Superior temporal gyrus (tissue), 1 donor: Measurements from ENCODE around the gene ARNT2.
"Not testable (repeated sequence)": the region's sequence is repeated elsewhere in the genome, so short reads cannot be mapped to it uniquely, and the experiment has no call there.

Source experiments
- DNase-seq: peaks from one replicate; pipeline ENCODE4 v3.0.0-alpha.2; 2016; ENCODE audit errors: extremely low spot score

Gene ARNT2

DNA sequence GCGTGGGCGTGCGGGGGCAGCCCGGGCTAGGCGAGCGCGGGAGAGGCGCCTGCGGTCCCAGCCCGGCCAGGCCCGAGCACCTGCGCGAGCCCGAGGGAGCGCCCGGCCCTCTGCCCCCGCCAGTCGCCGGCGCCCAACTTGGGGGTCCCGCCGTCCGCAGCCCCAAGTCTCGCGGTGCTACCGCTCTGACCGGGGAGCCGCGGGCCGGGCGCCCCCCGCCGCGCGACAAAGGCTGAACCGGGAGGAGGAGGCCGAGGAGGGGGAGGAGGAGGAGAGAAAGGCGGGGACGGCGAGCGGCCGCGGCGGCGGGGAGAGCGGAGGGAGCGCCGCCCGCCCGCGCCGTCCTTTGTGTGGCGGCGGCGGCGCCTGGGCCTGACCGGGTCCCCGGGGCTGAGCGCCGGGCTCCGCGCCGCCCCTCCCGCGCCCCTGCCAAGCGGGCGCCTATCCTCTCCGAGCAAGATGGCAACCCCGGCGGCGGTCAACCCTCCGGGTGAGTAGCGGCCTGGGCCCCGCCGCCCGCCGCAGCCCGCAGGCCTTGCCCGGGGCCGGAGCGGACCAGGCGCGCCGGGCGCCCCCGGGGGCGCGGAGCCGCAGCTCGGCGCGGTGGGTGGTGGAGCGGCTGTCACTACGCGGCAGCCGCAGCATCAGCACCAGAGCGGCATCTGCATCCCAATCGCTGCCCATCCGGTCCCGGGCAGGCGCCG lies at the start of gene ARNT2:
TSS of gene ARNT2 (plus strand) at position 326 of the 704 bp plus-strand sequence. CDS start at position 460, 134 bp downstream.
- peak; percentile 64 for DNase-seq

DNA sequence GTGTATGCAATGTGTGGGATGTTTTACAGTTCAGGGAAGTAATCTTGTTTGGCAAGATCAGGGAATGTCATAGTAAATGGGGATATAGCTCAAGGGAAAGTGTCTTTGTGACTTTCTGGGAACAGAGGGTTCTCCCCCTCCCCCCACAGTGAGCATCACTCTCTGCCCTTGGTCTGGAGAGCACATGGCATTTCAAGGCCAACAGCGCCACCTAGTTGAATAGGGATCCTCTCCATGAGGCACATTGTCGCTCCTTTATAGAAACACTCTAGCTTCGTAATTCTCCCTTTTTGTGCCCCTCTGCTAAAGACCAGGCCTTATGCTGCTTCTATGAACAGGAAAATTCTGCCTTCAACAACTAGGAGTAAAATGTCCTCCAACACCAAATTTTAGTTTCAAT lies 37.1 kb upstream of the ARNT2 start:
- no peak for DNase-seq

DNA sequence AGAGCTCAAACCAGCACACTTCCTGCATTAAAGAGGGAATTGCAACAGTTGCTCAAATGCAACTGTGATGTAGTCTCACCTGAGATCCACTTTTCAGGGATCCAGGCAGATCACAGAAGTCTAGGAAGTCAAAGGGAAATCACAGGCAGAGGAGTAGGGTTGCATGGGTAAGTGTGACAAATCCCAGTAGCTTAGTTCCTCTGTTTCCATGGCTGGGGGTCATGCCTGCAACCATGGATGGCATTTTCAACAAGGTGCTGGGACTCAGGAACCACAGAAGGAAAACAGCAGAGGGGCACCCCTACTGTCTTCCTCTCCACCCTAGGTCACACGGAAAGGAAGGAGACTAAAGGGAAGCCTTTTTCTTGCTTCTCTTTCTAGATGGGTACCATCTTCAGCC lies 36.5 kb upstream of the ARNT2 start:
- DNase-seq: no peak

DNA sequence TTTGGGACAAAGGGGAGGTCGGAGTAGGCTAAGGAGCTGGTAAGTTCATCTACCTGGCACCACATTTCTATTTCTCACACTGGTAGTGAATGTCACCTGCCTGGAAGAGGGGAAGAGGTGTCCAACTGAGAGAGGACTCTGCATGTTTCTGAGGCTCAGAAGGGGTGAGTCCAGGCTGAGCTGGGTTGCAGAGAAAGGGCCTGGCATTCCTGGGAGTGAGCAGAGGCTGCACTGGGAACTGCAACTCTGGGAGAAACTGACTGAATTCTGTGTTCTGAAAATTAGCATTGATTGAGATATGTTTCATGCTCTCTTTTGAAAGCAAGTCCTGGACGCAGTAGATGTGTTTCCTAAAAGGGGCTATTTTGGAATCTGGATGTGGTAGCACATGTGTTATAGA lies 32.3 kb upstream of the ARNT2 start:
- no peak for DNase-seq

DNA sequence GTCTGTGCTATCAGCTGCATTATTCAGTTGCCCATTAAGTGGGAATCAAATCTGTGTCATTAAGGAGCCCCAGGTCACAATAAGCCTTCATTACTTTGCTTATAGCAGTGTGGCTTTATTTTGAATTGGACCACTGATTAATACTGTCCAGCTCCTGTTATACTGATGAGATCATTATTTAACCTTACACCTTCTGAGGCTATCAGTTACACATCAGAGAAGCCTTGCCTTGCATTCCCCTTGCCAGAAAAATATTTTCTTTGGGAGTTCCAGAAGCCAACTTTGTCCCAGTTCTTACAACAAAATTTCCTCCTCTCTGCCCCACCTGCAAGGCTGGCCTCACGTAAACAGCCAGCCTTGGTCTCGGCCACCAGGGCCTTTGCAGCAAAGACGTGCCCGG lies 29.7 kb upstream of the ARNT2 start:
- DNase-seq: no peak

DNA sequence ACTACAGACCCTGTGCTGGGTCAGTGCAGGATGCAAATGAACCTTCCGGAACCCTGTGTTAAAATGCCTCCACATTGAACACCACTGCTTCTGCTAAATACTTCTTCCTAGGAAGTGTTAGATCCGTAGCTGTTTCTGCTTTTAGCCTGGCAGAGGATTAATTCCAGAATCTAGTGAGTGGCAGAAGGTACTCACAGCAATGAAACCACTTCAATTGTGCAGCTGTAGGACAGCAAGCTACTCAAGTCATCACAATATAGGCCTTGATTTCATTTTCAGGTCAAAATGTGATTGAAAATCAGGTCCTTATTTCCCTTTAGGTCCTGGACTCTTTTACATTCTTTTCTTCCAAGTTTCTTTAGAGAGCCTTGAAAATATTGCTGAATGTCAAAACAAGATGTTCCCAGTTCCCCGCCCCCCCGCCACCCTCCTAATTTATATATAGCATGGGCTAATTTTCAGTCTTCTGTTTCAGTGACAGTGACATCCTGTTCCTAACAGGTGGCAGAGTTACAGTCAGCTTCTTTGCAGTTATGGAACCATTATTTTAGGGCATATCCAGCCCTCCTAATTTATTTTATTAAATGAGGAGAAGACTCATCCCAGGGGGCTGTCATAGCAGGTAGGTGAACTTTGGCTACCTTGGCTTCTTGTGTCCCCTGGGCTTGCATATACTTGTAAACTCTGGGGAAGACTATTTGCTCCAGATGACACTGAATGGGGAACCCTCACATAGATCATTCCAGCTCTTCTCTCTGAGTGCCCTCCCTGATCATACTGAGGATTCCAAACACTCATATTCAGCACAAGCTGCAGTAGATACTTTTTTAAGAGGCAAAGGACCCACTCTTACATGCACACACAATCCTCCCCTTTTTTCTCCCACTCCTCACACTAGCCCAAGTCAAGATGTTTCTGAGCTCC lies 28.0 kb upstream of the ARNT2 start:
- peak; percentile 33 for DNase-seq

DNA sequence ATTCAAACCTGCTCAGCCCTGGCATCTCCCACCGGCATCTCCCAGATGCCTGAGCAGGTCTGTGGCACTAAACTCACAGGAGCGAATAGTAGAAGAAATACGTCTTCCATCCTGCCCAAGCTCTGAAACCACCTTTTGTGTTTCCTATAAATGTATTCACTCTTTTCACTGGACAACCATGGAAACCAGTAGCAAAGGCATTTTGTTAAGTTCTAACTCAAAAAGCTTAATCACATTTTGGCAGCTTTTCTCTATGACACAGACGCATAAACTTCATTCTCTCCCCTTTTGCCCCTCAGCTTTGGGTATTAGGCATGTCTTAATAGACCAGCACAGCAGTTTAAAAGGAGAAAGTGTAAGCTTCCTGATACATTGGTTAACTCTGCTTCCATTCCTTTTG lies 24.5 kb upstream of the ARNT2 start:
- DNase-seq: no peak

DNA sequence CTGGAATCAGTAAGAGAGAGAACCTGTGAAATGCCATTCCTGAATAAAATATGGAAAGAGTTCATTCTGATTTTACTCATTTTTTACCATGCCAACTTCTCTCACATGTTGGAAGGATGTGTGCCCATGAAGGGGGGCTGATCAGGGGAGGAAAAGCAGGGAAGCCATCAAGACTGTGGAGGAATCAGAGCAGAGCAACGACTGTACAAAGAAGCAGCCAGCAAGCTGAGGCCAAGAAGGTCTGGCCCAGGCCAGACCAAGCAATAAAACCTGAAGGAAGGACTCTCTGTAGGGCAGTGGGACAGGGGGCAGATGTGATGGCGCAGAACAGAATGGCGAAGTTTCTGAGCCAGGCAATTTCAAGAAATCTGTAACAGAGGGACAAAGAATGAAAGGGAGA lies 24.0 kb upstream of the ARNT2 start:
- DNase-seq: no peak

DNA sequence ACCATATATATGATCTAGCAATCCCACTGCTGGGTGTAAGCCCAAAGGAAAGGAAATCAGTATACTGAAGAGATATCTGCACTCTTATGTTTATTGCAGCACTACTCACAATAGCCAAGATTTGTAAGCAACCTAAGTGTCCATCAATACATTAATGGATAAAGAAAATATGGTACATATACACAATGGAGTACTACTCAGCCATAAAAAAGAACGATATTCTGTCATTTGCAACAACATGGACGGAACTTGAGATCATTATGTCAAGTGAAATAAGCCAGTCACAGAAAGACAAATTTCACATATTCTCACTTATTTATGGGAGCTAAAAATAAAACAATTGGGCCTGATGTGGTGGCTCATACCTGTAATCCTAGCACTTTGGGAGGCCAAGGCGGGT lies 21.9 kb upstream of the ARNT2 start:
- no peak for DNase-seq

DNA sequence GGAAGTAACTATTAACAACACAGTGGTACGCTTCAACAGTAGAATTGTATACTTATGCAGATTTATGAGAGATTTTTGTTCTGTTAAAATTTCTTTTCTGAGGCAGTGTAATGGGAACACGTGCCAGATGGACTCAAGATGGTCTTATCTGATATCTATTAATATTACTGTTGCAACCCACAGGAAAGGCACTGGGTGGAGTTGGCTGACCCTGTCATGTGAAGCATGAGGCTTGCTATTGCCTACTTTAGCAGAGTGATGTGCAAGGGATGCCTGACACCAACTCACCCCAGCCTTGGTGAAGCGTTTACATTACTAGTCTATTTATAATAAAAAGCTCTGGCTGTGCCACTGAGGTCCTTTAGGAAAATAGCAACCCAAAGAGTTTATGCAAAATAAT lies 19.8 kb upstream of the ARNT2 start:
- no peak for DNase-seq

DNA sequence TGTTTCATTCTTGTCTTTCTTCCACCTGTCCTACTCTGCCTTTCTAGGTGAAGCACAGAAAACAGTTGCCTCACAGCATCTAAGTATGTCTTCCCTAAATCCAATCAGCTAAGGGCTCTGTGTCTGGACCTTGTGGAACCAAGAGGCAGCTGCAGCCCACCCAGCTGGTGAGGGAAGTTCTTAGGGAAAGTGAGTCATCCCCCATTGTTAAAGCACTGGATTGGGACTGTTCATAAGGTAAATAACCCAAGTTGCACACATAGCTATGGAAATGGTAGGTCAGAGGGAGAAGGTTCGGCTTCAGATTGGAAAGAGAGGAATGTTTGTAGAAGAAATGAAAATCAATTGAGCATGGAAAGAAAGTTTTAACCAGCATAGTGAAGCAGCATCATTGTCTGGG lies 18.0 kb upstream of the ARNT2 start:
- no peak for DNase-seq

DNA sequence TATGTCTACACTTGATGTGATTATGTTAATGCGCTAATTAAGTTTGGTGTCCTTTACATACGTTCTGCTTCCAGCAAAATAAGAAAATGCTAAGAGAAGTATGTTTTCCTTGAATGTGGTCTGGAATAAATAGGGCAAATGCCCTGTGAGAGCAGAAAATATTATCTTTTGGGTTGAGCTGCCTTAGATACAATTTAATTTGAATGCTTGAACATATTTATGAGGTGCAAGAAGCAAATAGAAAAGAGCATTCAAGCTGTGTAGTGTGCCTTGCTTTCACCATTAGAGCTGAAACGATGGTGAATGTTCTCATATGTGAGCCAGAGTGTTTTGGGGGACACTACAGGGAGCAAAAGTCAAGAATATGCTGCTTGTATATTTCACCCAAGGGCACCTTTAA lies 15.9 kb upstream of the ARNT2 start:
- DNase-seq: no peak

DNA sequence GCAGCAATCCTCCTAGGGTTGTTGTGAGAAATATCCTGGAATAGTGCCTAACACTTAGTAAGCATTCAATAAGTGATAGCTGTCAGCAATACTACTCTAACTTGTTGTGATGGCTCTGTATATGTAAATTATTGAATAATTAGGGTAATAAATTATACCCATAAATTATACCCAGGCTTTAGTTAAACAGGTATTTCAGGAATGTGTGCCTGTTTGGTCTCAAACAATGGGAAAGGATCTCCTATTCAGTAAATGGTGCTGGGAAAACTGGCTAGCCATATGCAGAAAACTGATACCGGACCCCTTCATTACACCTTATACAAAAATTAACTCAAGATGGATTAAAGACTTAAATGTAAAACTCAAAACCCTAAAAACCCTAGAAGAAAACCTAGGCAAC lies 14.8 kb upstream of the ARNT2 start:
- no peak for DNase-seq

DNA sequence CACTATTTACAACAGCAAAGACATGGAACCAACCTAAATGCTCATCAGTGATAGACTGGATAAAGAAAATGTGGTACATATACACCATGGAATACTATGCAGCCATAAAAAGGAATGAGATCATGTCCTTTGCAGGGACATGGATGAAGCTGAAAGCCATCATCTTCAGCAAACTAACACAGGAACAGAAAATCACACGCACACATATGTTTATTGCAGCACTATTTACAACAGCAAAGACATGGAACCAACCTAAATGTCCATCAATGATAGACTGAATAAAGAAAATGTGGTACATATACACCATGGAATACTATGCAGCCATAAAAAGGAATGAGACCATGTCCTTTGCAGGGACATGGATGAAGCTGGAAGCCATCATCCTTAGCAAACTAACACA lies 13.2 kb upstream of the ARNT2 start:
- DNase-seq: not testable (repeated sequence)

DNA sequence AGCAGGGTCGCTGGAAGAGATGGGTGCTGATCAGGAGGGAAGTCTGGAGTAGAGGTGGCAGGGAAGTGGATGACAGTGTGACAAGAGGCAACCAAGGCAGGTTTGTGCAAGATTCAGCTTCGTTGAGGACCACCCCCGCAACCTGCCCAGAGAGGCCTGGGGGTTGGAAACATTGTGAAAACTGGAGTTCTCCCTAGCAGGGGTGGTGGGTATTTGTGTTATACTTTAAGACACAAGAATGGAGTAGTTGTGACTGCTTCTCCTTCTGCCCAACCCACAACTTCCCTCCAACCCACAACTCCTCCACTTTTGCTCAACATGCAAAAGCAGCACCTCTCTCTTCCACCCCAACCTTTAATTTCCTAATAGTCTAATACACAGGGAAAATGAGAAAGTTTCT lies 8.6 kb upstream of the ARNT2 start:
- DNase-seq: no peak

DNA sequence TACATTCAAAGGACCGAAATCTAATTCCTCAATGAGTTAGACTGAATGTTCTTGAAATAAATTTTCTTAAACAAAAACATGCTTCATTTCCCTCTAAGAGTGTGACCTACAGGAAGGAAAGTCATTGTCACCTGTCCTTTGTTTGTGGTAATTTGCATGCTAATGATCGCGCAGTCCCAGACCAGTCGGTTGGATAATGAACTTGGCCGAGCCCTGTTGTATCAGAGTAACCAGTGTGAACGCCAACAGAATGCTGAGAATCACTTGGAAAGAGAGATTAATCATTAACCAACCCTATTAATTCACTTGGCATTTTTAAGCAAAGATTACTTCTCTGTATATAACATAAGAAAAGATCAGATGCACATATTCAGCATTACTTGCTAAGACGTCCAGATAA lies 8.1 kb upstream of the ARNT2 start:
- DNase-seq: no peak

DNA sequence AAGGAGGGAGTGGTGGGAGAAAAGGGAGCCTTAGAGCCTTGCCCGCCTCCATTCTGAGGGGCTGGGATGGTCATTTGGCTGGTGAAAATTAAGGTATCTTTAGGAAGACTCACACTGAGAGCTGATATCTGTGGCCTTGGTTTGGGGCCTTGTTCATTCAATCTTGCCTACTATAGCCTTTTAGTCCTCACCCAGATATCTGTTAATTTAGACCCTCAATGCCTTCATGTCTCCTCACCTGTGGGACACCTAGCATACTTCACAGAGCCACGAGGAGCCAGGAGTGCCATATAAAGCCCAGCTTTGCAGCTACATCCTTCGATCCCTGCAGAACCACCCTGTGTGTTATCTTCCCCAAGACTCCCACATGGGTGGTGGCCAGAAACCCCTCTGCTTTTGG lies 4.7 kb upstream of the ARNT2 start:
- no peak for DNase-seq

DNA sequence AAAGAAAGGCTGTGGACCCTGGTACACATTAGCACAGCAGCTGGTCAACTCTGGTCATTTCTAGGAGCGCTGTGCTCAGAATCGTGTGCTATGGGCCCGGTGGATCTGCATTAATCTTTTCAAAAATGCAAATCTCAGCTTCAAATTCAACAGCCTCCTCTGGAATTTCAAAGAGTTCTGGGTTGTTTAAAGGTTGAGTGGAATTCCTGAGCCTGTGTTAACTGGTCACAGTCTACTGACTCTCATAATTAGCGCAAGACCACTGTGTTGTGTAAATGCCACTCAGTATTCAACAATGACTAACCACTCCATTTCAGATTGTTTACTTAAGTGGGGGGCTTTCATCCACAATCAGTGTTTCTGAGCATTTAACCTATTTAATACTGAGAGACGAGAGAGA lies 2.7 kb upstream of the ARNT2 start:
- no peak for DNase-seq

DNA sequence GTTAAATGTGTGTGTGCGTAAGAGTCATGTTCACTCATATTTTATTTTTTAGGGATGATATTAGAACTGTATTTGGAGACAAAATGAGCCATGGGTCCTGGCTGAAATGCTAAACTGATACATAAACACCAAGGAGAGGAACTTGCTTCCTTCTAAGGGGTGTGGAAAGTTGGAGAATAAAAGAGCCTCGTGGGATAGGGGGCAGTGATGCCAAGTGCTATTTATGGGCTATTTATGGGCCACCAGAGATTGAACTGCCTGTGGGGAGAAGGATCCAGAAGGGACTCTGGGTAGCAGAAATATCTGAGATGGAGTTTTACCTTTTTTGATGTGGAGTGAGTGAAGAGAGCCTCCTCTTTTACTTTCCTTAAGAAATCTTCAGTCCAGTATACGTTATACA lies 1.8 kb upstream of the ARNT2 start:
- peak; percentile 16 for DNase-seq

DNA sequence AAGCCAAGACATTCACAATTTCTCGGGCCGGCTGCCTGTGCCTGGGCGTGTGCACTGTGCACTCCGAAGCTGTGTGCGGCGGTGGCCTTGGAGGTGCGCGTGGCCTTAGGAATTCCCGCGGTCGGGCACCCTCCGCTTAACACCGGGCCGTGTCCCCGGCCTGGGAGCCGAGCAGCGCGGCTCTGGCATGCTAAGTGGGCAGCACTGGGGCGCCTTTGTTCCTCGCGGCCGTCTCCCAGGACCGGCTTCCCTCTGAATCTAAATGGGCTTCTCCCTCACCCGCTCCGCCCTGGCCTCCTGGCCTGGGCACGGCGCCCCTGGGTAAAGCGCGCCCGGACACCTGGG lies 498 bp upstream of the ARNT2 start:
- no peak for DNase-seq

DNA sequence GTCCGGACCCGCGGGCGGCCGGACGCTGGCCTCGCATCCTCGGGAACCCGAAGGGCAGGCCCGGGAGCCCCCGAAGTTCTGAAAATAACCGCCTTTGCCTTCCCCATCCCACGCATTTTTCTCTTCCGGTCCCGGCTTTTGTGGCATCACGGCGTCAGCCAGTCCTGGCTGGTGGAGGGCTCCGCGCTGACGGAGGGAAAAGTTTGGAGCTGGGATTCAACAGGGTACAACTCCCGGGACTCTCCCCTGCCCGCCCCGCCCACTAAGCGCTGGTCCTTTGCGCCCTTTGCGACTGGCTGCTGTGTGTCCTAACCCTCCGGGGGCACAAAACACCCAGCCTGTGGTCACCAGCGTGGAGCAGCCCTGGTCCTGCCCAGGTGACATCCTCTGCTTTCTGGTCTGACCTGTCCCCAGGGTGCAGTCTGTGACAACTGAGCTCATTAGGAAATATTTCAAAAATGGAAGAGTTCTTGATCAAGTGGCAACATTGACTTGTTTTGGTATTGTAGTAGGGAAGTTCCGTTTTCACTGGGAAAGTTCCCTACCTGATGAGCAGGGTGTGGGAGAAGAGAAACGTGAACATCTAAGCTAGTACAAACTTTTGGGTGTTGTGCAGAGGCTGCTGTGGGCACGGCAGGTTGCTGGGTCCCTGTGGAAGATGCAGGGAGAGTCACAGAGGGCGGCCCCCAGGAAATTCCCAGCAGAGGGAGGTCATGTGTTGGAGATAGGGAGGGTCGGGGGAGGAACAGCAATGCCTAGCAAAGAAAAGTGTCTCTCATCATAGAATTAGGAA lies 775 bp downstream of the ARNT2 start:
- peak; percentile 49 for DNase-seq

DNA sequence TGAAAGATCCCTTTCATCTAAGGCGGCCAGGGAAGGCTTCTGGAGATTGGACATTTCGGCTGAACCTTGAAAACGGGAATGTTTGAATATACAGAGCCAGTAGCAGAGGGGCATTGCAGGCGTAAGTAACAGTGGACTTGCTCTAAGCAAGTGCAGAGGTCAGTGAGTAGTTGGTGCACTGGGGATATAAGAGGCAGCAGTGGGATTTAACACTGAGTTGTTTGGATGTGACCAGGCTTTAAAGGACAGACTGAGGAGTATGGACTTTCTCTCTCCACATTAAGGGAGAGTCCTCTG lies 1.3 kb downstream of the ARNT2 start:
- peak; percentile 72 for DNase-seq

DNA sequence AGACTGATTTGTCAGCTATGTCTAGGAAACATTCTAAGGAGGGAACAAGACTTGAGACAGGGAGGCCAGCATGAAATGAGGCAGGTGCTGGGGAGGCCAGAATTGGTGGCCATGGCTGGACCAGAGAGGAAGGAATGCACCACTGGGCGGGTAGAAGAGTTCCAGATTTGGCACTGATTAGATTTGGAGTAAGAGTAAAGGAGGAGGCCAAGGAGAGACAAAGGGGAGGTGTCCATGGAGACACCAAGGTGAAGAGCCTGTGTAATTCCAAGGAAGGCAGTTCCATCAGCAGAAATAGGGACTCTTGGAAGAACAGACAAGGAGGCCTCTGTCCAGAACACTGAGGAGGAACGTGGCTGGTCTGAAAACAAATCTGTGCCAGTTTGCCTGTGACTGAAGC lies 1.8 kb downstream of the ARNT2 start:
- peak; percentile 45 for DNase-seq
